WTC11 (cell line): ENCODE results near the gene IQCE. TPM values are rescaled to one million over a fixed set of nuclear protein-coding genes. Genes with fewer than 3 reads are reported as not detected.
A peak's percentile ranks its signal among the peaks of the same experiment; 100 is the strongest.

Experiments
- ATAC-seq: fragments of 200-7000 bp; cut with Tn5 transposase; 2 replicates; pipeline ENCODE4 v1.10.0; 2021; ENCODE audit warnings: mild to moderate bottlenecking, moderate library complexity
- CTCF ChIA-PET: fragments of 300-600 bp; sonication (Branson Sonifier 250); formaldehyde crosslinking; loops from one replicate; lab custom pipeline; 2021; ENCODE audit warnings: antibody characterized with exemption; lab: Charles Lee
- POLR2A ChIA-PET: fragments of 350-600 bp; sonication (Branson Sonifier 250); formaldehyde crosslinking; loops from one replicate; lab custom pipeline; 2021; ENCODE audit warnings: antibody characterized with exemption; lab: Charles Lee
- DNase-seq: peaks from one replicate; pipeline ENCODE4 v3.0.0; 2021; ENCODE audit warnings: low spot score
- H3K27ac Mint-ChIP-seq: 2 replicates; pipeline ENCODE4 v1.8.0; 2021; ENCODE audit warnings: mixed read lengths
- H3K27me3 Mint-ChIP-seq: 2 replicates; pipeline ENCODE4 v1.8.0; 2021; ENCODE audit warnings: low read depth, mild to moderate bottlenecking, moderate library complexity, mixed read lengths
- H3K36me3 Mint-ChIP-seq: 2 replicates; pipeline ENCODE4 v1.8.0; 2021; ENCODE audit warnings: mixed read lengths
- H3K4me1 Mint-ChIP-seq: 2 replicates; pipeline ENCODE4 v1.8.0; 2022; ENCODE audit warnings: mixed read lengths
- H3K4me3 Mint-ChIP-seq: 2 replicates; pipeline ENCODE4 v1.8.0; 2021; ENCODE audit warnings: mild to moderate bottlenecking, moderate library complexity, mixed read lengths
- H3K9me3 Mint-ChIP-seq: 2 replicates; pipeline ENCODE4 v1.8.0; 2021; ENCODE audit warnings: mixed read lengths
- CREB1 ChIP-seq: sonication (generic); formaldehyde crosslinking; IDR thresholded peaks from 2 replicates; pipeline ENCODE4 v1.8.0; 2023; ENCODE audit warnings: mild to moderate bottlenecking, missing genetic modification reagents
- ESRRA ChIP-seq: sonication (generic); formaldehyde crosslinking; IDR thresholded peaks from 2 replicates; pipeline ENCODE4 v1.8.1; 2022; ENCODE audit warnings: mild to moderate bottlenecking, missing genetic modification reagents, borderline replicate concordance
- ETV6 ChIP-seq: sonication (generic); formaldehyde crosslinking; IDR thresholded peaks from 2 replicates; pipeline ENCODE4 v1.8.1; 2022; ENCODE audit warnings: mild to moderate bottlenecking, missing genetic modification reagents
- FOXK1 ChIP-seq: sonication (generic); formaldehyde crosslinking; IDR thresholded peaks from 2 replicates; pipeline ENCODE4 v1.8.0; 2022; ENCODE audit warnings: mild to moderate bottlenecking, moderate library complexity, missing genetic modification reagents
- MXD4 ChIP-seq: fragments of 250-450 bp; sonication (Bioruptor Pico); IDR thresholded peaks from 2 replicates; pipeline ENCODE4 v1.8.0; 2021; ENCODE audit warnings: mild to moderate bottlenecking, moderate library complexity, borderline replicate concordance
- OVOL2 ChIP-seq: fragments of 250-450 bp; sonication (Bioruptor Pico); IDR thresholded peaks from 2 replicates; pipeline ENCODE4 v1.9.0; 2021; ENCODE audit warnings: mild to moderate bottlenecking, borderline replicate concordance
- PRRX2 ChIP-seq: fragments of 250-450 bp; sonication (Bioruptor Pico); IDR thresholded peaks from 2 replicates; pipeline ENCODE4 v1.8.0; 2021; ENCODE audit warnings: mild to moderate bottlenecking
- TCF7 ChIP-seq: sonication (generic); formaldehyde crosslinking; IDR thresholded peaks from 2 replicates; pipeline ENCODE4 v1.8.0; 2022; ENCODE audit warnings: mild to moderate bottlenecking, low read depth, missing genetic modification reagents, moderate library complexity
- TEAD1 ChIP-seq: sonication (generic); formaldehyde crosslinking; IDR thresholded peaks from 2 replicates; pipeline ENCODE4 v1.8.0; 2022; ENCODE audit warnings: mild to moderate bottlenecking, missing genetic modification reagents
- total RNA-seq: library from RNA; stranded (reverse); gene quantifications from 3 replicates; pipeline ENCODE4 v1.2.3, GENCODE V29; 2021
- TF ChIP-seq, protein P1 (sequence below): sonication (generic); formaldehyde crosslinking; IDR thresholded peaks from 2 replicates; pipeline ENCODE4 v1.8.0; 2023; ENCODE audit warnings: missing genetic modification reagents, mild to moderate bottlenecking, borderline replicate concordance
- TF ChIP-seq, protein P2 (sequence below): sonication (generic); formaldehyde crosslinking; IDR thresholded peaks from 2 replicates; pipeline ENCODE4 v1.8.0; 2022; ENCODE audit warnings: mild to moderate bottlenecking, missing genetic modification reagents
- TF ChIP-seq, protein P3 (sequence below): sonication (generic); formaldehyde crosslinking; IDR thresholded peaks from 2 replicates; pipeline ENCODE4 v1.8.1; 2022; ENCODE audit warnings: low read depth, mild to moderate bottlenecking, moderate library complexity, missing genetic modification reagents, borderline replicate concordance
- TF ChIP-seq, protein P4 (sequence below): fragments of 250-450 bp; sonication (Bioruptor Pico); IDR thresholded peaks from 2 replicates; pipeline ENCODE4 v1.9.0; 2021; ENCODE audit warnings: mild to moderate bottlenecking
- TF ChIP-seq, protein P5 (sequence below): sonication (generic); formaldehyde crosslinking; IDR thresholded peaks from 2 replicates; pipeline ENCODE4 v1.8.1; 2023; ENCODE audit warnings: mild to moderate bottlenecking, missing genetic modification reagents, moderate library complexity

IQCE gene
- total RNA-seq, 1 experiment from 2014 or later: 4.4 TPM

DNA sequence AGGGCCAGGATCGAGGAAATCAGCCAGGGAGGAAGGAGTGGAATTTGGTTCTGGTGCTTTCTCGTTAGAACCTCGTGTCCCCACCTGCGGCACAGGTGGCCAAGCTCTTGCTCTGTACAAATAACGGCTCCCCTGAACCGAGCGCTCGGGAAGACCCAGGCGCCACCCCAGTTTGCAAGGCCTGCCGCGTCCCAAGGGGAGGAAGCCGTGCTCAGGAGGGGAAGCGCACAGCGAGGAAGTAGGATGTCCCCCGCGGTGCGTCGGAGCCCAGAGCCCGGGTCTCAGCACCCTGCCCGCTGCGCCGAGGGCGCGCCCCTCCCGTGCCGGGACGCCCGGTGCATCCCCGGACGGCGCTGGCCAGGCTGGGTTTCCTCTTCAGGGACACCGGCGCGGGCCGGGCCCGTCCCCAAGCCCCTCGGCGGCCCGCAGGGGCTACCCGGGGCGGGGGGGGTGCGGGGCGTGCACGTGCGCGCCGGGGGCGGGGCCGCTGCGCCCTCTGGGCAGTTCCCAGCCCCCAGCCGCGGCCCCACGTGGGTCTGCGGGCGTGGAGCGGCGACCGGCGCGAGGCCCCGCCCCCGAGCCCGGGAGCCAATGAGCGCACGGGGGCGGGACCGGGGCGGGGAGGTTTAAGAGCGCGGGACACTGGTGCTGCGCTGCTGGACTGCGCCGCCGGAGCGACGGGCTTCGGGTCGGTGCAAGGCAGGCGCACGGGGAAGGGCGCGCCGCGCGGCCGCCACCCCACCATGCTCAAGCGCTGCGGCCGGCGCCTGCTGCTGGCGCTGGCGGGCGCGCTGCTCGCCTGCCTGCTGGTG, 39.5 kb upstream of the IQCE start, which contains the start of gene LFNG (continued):
- TF ChIP-seq, protein P1, sequence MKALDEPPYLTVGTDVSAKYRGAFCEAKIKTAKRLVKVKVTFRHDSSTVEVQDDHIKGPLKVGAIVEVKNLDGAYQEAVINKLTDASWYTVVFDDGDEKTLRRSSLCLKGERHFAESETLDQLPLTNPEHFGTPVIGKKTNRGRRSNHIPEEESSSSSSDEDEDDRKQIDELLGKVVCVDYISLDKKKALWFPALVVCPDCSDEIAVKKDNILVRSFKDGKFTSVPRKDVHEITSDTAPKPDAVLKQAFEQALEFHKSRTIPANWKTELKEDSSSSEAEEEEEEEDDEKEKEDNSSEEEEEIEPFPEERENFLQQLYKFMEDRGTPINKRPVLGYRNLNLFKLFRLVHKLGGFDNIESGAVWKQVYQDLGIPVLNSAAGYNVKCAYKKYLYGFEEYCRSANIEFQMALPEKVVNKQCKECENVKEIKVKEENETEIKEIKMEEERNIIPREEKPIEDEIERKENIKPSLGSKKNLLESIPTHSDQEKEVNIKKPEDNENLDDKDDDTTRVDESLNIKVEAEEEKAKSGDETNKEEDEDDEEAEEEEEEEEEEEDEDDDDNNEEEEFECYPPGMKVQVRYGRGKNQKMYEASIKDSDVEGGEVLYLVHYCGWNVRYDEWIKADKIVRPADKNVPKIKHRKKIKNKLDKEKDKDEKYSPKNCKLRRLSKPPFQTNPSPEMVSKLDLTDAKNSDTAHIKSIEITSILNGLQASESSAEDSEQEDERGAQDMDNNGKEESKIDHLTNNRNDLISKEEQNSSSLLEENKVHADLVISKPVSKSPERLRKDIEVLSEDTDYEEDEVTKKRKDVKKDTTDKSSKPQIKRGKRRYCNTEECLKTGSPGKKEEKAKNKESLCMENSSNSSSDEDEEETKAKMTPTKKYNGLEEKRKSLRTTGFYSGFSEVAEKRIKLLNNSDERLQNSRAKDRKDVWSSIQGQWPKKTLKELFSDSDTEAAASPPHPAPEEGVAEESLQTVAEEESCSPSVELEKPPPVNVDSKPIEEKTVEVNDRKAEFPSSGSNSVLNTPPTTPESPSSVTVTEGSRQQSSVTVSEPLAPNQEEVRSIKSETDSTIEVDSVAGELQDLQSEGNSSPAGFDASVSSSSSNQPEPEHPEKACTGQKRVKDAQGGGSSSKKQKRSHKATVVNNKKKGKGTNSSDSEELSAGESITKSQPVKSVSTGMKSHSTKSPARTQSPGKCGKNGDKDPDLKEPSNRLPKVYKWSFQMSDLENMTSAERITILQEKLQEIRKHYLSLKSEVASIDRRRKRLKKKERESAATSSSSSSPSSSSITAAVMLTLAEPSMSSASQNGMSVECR (CRISPR knock-in tag): 0 out of 2 replicates have a peak, but pooled peaks have one; percentile 42
- no peak for TF ChIP-seq ESRRA
- TF ChIP-seq, protein P2, sequence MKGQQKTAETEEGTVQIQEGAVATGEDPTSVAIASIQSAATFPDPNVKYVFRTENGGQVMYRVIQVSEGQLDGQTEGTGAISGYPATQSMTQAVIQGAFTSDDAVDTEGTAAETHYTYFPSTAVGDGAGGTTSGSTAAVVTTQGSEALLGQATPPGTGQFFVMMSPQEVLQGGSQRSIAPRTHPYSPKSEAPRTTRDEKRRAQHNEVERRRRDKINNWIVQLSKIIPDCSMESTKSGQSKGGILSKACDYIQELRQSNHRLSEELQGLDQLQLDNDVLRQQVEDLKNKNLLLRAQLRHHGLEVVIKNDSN: 0 out of 2 replicates have a peak, but pooled peaks have one; percentile 56
- TF ChIP-seq TEAD1 (CRISPR knock-in tag): peak; percentile 60
- no peak for TF ChIP-seq OVOL2 (CRISPR knock-in tag)
- TF ChIP-seq, protein P3, sequence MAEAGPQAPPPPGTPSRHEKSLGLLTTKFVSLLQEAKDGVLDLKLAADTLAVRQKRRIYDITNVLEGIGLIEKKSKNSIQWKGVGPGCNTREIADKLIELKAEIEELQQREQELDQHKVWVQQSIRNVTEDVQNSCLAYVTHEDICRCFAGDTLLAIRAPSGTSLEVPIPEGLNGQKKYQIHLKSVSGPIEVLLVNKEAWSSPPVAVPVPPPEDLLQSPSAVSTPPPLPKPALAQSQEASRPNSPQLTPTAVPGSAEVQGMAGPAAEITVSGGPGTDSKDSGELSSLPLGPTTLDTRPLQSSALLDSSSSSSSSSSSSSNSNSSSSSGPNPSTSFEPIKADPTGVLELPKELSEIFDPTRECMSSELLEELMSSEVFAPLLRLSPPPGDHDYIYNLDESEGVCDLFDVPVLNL: no peak
- no peak for TF ChIP-seq MXD4 (CRISPR knock-in tag)
- TF ChIP-seq, protein P4, sequence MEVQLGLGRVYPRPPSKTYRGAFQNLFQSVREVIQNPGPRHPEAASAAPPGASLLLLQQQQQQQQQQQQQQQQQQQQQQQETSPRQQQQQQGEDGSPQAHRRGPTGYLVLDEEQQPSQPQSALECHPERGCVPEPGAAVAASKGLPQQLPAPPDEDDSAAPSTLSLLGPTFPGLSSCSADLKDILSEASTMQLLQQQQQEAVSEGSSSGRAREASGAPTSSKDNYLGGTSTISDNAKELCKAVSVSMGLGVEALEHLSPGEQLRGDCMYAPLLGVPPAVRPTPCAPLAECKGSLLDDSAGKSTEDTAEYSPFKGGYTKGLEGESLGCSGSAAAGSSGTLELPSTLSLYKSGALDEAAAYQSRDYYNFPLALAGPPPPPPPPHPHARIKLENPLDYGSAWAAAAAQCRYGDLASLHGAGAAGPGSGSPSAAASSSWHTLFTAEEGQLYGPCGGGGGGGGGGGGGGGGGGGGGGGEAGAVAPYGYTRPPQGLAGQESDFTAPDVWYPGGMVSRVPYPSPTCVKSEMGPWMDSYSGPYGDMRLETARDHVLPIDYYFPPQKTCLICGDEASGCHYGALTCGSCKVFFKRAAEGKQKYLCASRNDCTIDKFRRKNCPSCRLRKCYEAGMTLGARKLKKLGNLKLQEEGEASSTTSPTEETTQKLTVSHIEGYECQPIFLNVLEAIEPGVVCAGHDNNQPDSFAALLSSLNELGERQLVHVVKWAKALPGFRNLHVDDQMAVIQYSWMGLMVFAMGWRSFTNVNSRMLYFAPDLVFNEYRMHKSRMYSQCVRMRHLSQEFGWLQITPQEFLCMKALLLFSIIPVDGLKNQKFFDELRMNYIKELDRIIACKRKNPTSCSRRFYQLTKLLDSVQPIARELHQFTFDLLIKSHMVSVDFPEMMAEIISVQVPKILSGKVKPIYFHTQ (CRISPR knock-in tag): no peak
- TF ChIP-seq FOXK1 (CRISPR knock-in tag): 0 out of 2 replicates have a peak, but pooled peaks have one; percentile 44
- no peak for TF ChIP-seq PRRX2 (CRISPR knock-in tag)
- TF ChIP-seq, protein P5, sequence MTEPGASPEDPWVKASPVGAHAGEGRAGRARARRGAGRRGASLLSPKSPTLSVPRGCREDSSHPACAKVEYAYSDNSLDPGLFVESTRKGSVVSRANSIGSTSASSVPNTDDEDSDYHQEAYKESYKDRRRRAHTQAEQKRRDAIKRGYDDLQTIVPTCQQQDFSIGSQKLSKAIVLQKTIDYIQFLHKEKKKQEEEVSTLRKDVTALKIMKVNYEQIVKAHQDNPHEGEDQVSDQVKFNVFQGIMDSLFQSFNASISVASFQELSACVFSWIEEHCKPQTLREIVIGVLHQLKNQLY: no peak
- no peak for TF ChIP-seq TCF7

DNA sequence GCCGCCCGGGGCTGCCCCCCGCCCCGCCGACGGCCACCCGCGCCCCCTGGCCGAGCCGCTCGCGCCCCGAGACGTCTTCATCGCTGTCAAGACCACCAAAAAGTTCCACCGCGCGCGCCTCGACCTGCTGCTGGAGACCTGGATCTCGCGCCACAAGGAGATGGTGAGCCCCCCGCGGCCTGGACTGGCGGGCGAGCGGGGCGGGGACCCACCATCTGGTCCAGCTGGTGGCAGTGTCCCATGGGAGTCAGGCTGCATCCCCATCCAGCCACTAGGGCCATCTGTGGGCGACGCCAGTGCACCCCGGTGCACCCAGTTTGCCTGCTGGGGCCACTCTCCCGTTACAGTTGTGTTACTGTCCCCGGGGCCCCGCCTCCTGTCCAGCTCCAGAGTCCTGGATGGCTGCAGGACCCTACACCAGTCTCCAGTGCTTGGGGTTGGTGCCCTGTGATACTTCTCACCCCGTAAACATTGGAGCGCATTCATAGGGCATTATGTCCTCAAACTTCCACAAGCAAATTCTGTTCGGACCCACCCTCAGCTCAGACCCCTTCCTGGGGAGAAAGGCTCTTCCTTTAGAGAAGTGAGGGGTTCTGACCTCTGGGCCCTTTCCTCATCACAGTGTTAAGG, 38.5 kb upstream of the IQCE start:
- peaks cover 45% of the 10 kb centered on the region for H3K4me1 Mint-ChIP-seq
- ATAC-seq: no peak
- CTCF ChIA-PET: interaction anchor here (0.6 to 1.2 kb wide), 4 partner anchors 42 to 89 kb away, joined by 3 to 6 read pairs (median 3); no protein-coding TSS in a partner anchor
- H3K4me3 Mint-ChIP-seq: peak overlapping the region; percentile 85
- H3K27ac Mint-ChIP-seq: no peak overlapping the region
- TF ChIP-seq ETV6 (CRISPR knock-in tag) (0 out of 2 replicates have a peak, but pooled peaks have one; percentile 44), CREB1 (CRISPR knock-in tag) (no peak)
- TF ChIP-seq, protein P1 (CRISPR knock-in tag): peak; percentile 33; the same call in 1 of the 2 replicates
- TF ChIP-seq, all 79 proteins: peak for 2
- POLR2A ChIA-PET: interaction anchor here (1.0 kb wide), 1 partner anchor 190 kb away, joined by 3 read pairs; no protein-coding TSS in a partner anchor
- Mint-ChIP-seq H3K36me3 (no peaks in the 10 kb centered on the region), H3K9me3 (no peaks in the 10 kb centered on the region), H3K27me3 (peaks cover 24% of the 10 kb centered on the region)
- DNase-seq: no peak
